SK-N-SH treated with all-trans-retinoic acid at 6 μM for 48 hours (cell line): Measurements from ENCODE around the gene TMEM132D.

Experiments
- ATAC-seq: fragments of 200-7000 bp; cut with Tn5 transposase; 3 replicates; pipeline ENCODE4 v1.9.1; 2020; ENCODE audit warnings: mild to moderate bottlenecking, moderate library complexity
- ARNTL ChIP-seq: fragments of 450-650 bp; formaldehyde crosslinking; IDR thresholded peaks from 2 replicates; pipeline ENCODE4 v1.5.0; 2020; ENCODE audit warnings: low read depth, mild to moderate bottlenecking, moderate library complexity, borderline replicate concordance
- BACH2 ChIP-seq: fragments of 250-450 bp; sonication (Bioruptor Pico); IDR thresholded peaks from 2 replicates; pipeline ENCODE4 v1.9.0; 2021; ENCODE audit warnings: mild to moderate bottlenecking, borderline replicate concordance
- CSDC2 ChIP-seq: fragments of 250-450 bp; sonication (Bioruptor Pico); IDR thresholded peaks from 2 replicates; pipeline ENCODE4 v1.5.0; 2020; ENCODE audit warnings: mild to moderate bottlenecking, moderate library complexity
- ESRRG ChIP-seq: fragments of 250-450 bp; sonication (Bioruptor Pico); IDR thresholded peaks from 2 replicates; pipeline ENCODE4 v1.6.1; 2021; ENCODE audit warnings: mild to moderate bottlenecking
- GLIS3 ChIP-seq: fragments of 250-450 bp; sonication (Bioruptor Pico); IDR thresholded peaks from 2 replicates; pipeline ENCODE4 v1.5.0; 2020; ENCODE audit warnings: mild to moderate bottlenecking, moderate library complexity
- ISL1 ChIP-seq: fragments of 250-450 bp; sonication (Bioruptor Pico); IDR thresholded peaks from 2 replicates; pipeline ENCODE4 v2.1.2; 2022; ENCODE audit warnings: mild to moderate bottlenecking, moderate library complexity
- OSR1 ChIP-seq: fragments of 250-450 bp; sonication (Bioruptor Pico); IDR thresholded peaks from 2 replicates; pipeline ENCODE4 v1.8.0; 2022; ENCODE audit warnings: moderate library complexity, mild to moderate bottlenecking, inconsistent platforms
- PPARA ChIP-seq: fragments of 250-450 bp; sonication (Bioruptor Pico); IDR thresholded peaks from 2 replicates; pipeline ENCODE4 v1.5.0; 2020; ENCODE audit warnings: mild to moderate bottlenecking, borderline replicate concordance
- RARB ChIP-seq: fragments of 250-450 bp; sonication (Bioruptor Pico); IDR thresholded peaks from 2 replicates; pipeline ENCODE4 v1.8.0; 2021; ENCODE audit warnings: mild to moderate bottlenecking, moderate library complexity
- SNAI2 ChIP-seq: fragments of 250-450 bp; sonication (Bioruptor Pico); IDR thresholded peaks from 2 replicates; pipeline ENCODE4 v1.5.0; 2020; ENCODE audit warnings: mild to moderate bottlenecking, moderate library complexity
- TCF4 ChIP-seq: fragments of 250-450 bp; sonication (Bioruptor Pico); IDR thresholded peaks from 2 replicates; pipeline ENCODE4 v1.8.0; 2021; ENCODE audit warnings: mild to moderate bottlenecking, moderate library complexity, borderline replicate concordance
- TOX ChIP-seq: fragments of 250-450 bp; sonication (Bioruptor Pico); IDR thresholded peaks from 2 replicates; pipeline ENCODE4 v1.8.0; 2021; ENCODE audit warnings: mild to moderate bottlenecking, moderate library complexity, borderline replicate concordance
- ZC3H10 ChIP-seq: fragments of 250-450 bp; sonication (Bioruptor Pico); IDR thresholded peaks from 2 replicates; pipeline ENCODE4 v1.5.1; 2021; ENCODE audit warnings: mild to moderate bottlenecking, moderate library complexity
- ZFP3 ChIP-seq: fragments of 250-450 bp; sonication (Bioruptor Pico); IDR thresholded peaks from 2 replicates; pipeline ENCODE4 v1.5.0; 2020; ENCODE audit warnings: mild to moderate bottlenecking, moderate library complexity
- ZFP30 ChIP-seq: fragments of 450-650 bp; formaldehyde crosslinking; IDR thresholded peaks from 2 replicates; pipeline ENCODE4 v1.5.0; 2022; ENCODE audit warnings: mild to moderate bottlenecking, moderate library complexity
- ZNF565 ChIP-seq: fragments of 450-650 bp; formaldehyde crosslinking; conservative IDR thresholded peaks from 2 replicates; pipeline ENCODE4 v1.5.0; 2020; ENCODE audit warnings: low read depth, mild to moderate bottlenecking, moderate library complexity
- ZNF70 ChIP-seq: fragments of 450-650 bp; formaldehyde crosslinking; IDR thresholded peaks from 2 replicates; pipeline ENCODE4 v1.5.0; 2020; ENCODE audit warnings: mild to moderate bottlenecking, moderate library complexity
- ZNF8 ChIP-seq: fragments of 450-650 bp; formaldehyde crosslinking; IDR thresholded peaks from 2 replicates; pipeline ENCODE4 v1.5.0; 2020; ENCODE audit warnings: mild to moderate bottlenecking, moderate library complexity
- TF ChIP-seq, protein P1 (sequence below): fragments of 250-450 bp; sonication (Bioruptor Pico); IDR thresholded peaks from 2 replicates; pipeline ENCODE4 v1.5.1; 2021; ENCODE audit warnings: mild to moderate bottlenecking, moderate library complexity
- TF ChIP-seq, protein P2 (sequence below): fragments of 250-450 bp; sonication (Bioruptor Pico); IDR thresholded peaks from 2 replicates; pipeline ENCODE4 v1.5.0; 2020; ENCODE audit warnings: mild to moderate bottlenecking, moderate library complexity
- TF ChIP-seq, protein P3 (sequence below): fragments of 250-450 bp; sonication (Bioruptor Pico); IDR thresholded peaks from 2 replicates; pipeline ENCODE4 v1.8.0; 2020; ENCODE audit warnings: mild to moderate bottlenecking, moderate library complexity, borderline replicate concordance
- TF ChIP-seq, protein P4 (sequence below): fragments of 250-450 bp; sonication (Bioruptor Pico); IDR thresholded peaks from 2 replicates; pipeline ENCODE4 v1.8.0; 2021; ENCODE audit warnings: low read depth, mild to moderate bottlenecking, moderate library complexity, borderline replicate concordance
- TF ChIP-seq, protein P5 (sequence below): fragments of 250-450 bp; sonication (Bioruptor Pico); IDR thresholded peaks from 2 replicates; pipeline ENCODE4 v1.5.1; 2020; ENCODE audit warnings: low read depth, mild to moderate bottlenecking, moderate library complexity

TMEM132D gene

DNA sequence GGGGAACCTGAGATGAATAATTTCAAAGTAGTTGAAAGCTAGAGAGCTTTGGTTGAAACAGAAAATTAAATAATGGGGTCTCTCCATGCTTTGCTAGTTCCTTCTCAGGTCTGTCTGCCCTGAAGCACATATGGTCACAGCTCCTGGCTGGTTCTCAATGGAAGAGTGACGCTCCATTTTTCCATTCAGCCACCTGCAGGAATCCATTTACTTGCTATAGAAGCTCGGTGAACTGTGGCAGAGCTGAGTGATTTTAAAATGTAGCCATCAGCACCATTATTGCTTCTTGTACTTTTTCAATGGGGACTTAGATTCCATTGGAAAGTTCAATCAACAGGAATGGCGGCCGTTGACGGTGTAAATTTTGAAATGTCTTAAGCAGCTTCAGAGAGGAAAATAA is 525.3 kb downstream of the TMEM132D start:
- ATAC-seq: no peak

DNA sequence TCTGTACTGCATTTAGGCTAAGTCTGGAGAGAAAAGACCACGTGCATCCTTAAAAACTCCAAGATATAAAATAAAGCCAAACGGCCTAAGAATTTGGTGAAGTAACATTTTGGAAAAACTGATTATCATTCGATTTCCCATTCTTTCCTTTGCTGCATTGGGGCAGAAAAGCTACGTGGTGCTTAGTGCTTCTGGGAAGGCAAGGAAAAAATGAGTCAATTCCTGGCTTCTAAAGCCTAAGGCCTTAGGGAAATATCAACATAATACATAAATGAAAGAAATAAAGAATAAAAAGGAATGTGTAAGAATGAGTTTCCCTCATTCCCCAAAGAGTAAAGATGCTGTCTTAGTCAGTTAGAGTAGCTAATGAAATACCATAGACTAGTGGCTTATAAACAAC is 530.1 kb downstream of the TMEM132D start:
- TF ChIP-seq TOX (CRISPR knock-in tag) (no peak), ESRRG (CRISPR knock-in tag) (no peak), ZC3H10 (CRISPR knock-in tag) (no peak), SNAI2 (CRISPR knock-in tag) (no peak), CSDC2 (CRISPR knock-in tag) (no peak), RARB (CRISPR knock-in tag) (no peak), ARNTL (CRISPR knock-in tag) (no peak), GLIS3 (CRISPR knock-in tag) (no peak), PPARA (CRISPR knock-in tag) (no peak), BACH2 (CRISPR knock-in tag) (no peak)
- TF ChIP-seq, protein P1, sequence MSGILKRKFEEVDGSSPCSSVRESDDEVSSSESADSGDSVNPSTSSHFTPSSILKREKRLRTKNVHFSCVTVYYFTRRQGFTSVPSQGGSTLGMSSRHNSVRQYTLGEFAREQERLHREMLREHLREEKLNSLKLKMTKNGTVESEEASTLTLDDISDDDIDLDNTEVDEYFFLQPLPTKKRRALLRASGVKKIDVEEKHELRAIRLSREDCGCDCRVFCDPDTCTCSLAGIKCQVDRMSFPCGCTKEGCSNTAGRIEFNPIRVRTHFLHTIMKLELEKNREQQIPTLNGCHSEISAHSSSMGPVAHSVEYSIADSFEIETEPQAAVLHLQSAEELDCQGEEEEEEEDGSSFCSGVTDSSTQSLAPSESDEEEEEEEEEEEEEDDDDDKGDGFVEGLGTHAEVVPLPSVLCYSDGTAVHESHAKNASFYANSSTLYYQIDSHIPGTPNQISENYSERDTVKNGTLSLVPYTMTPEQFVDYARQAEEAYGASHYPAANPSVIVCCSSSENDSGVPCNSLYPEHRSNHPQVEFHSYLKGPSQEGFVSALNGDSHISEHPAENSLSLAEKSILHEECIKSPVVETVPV: no peak
- TF ChIP-seq, protein P2, sequence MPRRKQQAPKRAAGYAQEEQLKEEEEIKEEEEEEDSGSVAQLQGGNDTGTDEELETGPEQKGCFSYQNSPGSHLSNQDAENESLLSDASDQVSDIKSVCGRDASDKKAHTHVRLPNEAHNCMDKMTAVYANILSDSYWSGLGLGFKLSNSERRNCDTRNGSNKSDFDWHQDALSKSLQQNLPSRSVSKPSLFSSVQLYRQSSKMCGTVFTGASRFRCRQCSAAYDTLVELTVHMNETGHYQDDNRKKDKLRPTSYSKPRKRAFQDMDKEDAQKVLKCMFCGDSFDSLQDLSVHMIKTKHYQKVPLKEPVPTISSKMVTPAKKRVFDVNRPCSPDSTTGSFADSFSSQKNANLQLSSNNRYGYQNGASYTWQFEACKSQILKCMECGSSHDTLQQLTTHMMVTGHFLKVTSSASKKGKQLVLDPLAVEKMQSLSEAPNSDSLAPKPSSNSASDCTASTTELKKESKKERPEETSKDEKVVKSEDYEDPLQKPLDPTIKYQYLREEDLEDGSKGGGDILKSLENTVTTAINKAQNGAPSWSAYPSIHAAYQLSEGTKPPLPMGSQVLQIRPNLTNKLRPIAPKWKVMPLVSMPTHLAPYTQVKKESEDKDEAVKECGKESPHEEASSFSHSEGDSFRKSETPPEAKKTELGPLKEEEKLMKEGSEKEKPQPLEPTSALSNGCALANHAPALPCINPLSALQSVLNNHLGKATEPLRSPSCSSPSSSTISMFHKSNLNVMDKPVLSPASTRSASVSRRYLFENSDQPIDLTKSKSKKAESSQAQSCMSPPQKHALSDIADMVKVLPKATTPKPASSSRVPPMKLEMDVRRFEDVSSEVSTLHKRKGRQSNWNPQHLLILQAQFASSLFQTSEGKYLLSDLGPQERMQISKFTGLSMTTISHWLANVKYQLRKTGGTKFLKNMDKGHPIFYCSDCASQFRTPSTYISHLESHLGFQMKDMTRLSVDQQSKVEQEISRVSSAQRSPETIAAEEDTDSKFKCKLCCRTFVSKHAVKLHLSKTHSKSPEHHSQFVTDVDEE (CRISPR knock-in tag): no peak
- TF ChIP-seq, protein P3, sequence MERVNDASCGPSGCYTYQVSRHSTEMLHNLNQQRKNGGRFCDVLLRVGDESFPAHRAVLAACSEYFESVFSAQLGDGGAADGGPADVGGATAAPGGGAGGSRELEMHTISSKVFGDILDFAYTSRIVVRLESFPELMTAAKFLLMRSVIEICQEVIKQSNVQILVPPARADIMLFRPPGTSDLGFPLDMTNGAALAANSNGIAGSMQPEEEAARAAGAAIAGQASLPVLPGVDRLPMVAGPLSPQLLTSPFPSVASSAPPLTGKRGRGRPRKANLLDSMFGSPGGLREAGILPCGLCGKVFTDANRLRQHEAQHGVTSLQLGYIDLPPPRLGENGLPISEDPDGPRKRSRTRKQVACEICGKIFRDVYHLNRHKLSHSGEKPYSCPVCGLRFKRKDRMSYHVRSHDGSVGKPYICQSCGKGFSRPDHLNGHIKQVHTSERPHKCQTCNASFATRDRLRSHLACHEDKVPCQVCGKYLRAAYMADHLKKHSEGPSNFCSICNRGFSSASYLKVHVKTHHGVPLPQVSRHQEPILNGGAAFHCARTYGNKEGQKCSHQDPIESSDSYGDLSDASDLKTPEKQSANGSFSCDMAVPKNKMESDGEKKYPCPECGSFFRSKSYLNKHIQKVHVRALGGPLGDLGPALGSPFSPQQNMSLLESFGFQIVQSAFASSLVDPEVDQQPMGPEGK: no peak
- TF ChIP-seq, protein P4, sequence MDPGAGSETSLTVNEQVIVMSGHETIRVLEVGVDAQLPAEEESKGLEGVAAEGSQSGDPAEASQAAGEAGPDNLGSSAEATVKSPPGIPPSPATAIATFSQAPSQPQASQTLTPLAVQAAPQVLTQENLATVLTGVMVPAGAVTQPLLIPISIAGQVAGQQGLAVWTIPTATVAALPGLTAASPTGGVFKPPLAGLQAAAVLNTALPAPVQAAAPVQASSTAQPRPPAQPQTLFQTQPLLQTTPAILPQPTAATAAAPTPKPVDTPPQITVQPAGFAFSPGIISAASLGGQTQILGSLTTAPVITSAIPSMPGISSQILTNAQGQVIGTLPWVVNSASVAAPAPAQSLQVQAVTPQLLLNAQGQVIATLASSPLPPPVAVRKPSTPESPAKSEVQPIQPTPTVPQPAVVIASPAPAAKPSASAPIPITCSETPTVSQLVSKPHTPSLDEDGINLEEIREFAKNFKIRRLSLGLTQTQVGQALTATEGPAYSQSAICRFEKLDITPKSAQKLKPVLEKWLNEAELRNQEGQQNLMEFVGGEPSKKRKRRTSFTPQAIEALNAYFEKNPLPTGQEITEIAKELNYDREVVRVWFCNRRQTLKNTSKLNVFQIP (CRISPR knock-in tag): no peak

More for the DNA sequence above, 525.3 kb downstream of the TMEM132D start:
- TF ChIP-seq PPARA (CRISPR knock-in tag): no peak
- TF ChIP-seq, protein P3: no peak
- no peak for TF ChIP-seq ISL1 (CRISPR knock-in tag)
- TF ChIP-seq, protein P5, sequence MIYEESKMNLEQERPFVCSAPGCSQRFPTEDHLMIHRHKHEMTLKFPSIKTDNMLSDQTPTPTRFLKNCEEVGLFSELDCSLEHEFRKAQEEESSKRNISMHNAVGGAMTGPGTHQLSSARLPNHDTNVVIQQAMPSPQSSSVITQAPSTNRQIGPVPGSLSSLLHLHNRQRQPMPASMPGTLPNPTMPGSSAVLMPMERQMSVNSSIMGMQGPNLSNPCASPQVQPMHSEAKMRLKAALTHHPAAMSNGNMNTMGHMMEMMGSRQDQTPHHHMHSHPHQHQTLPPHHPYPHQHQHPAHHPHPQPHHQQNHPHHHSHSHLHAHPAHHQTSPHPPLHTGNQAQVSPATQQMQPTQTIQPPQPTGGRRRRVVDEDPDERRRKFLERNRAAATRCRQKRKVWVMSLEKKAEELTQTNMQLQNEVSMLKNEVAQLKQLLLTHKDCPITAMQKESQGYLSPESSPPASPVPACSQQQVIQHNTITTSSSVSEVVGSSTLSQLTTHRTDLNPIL (CRISPR knock-in tag): no peak
- TF ChIP-seq ZNF8 (CRISPR knock-in tag): no peak
- TF ChIP-seq ZFP3: no peak
- TF ChIP-seq CSDC2 (CRISPR knock-in tag): no peak
- TF ChIP-seq ARNTL (CRISPR knock-in tag): no peak
- TF ChIP-seq ZC3H10 (CRISPR knock-in tag): no peak
- TF ChIP-seq, protein P2 (CRISPR knock-in tag): no peak
- TF ChIP-seq ZNF70 (CRISPR knock-in tag): no peak
- TF ChIP-seq ESRRG (CRISPR knock-in tag): no peak
- no peak for TF ChIP-seq TOX (CRISPR knock-in tag)
- TF ChIP-seq ZNF565 (CRISPR knock-in tag): no peak
- no peak for TF ChIP-seq OSR1 (CRISPR knock-in tag)
- no peak for TF ChIP-seq TCF4 (CRISPR knock-in tag)
- TF ChIP-seq BACH2 (CRISPR knock-in tag): no peak
- no peak for TF ChIP-seq ZFP30 (CRISPR knock-in tag)
- TF ChIP-seq RARB (CRISPR knock-in tag): no peak
- TF ChIP-seq, all 23 proteins: peak for 0

More for the DNA sequence above, 530.1 kb downstream of the TMEM132D start:
- no peak for ATAC-seq
